A673 (cell line): ENCODE results near the gene BDKRB1.

Experiments
- CTCF ChIP-seq: fragments of 300-800, 200-600 bp; sonication (generic); conservative IDR thresholded peaks from 2 replicates; pipeline ENCODE4 v1.5.1; 2017; ENCODE audit warnings: low read depth, mild to moderate bottlenecking, antibody characterized with exemption, low read length, moderate library complexity, mixed read lengths
- EZH2 ChIP-seq: fragments of 200-600 bp; sonication (generic); IDR thresholded peaks from 2 replicates; pipeline ENCODE4 v1.6.1; 2017; ENCODE audit warnings: borderline replicate concordance, low read depth, mild to moderate bottlenecking, mixed read lengths, antibody characterized with exemption, low read length; ENCODE audit not compliant: poor library complexity, severe bottlenecking

- TF ChIP-seq CTCF (no peak), EZH2 (no peak)
These were observed 43.4 kb downstream of the BDKRB1 start for GRCh38 chr14:96299441-96299840.
